ACHN (cell line): ENCODE results near the gene PSMB7.

Experiments used
- DNase-seq: peaks from one replicate; pipeline ENCODE4 v3.0.0-alpha.2; 2015
- in situ Hi-C: cut with HindIII; loops from 2 replicates; pipeline ENCODE4 v1.10.0; 2017; ENCODE audit warnings: low sequenced_read_pairs, low pct_ligation_motif_present, low pct_unique_long_range_greater_than_20kb

The PSMB7 gene

GRCh38 chr9:124390794-124391658 is 24.2 kb downstream of the PSMB7 start:
- no peak for DNase-seq
- in situ Hi-C loops = loop anchor here (25.0 kb wide), 1 partner anchor 279 kb away; no protein-coding TSS in a partner anchor

GRCh38 chr9:124389146-124389939 is 25.9 kb downstream of the PSMB7 start:
- in situ Hi-C loops = loop anchor here (25.0 kb wide), 1 partner anchor 277 kb away; no protein-coding TSS in a partner anchor
- DNase-seq = no peak

- DNase-seq = no peak
- in situ Hi-C loops = loop anchor here (25.0 kb wide), 1 partner anchor 276 kb away; no protein-coding TSS in a partner anchor
These were observed 26.8 kb downstream of the PSMB7 start for GRCh38 chr9:124388275-124389048.

- in situ Hi-C loops = loop anchor here (25.0 kb wide), 1 partner anchor 274 kb away; no protein-coding TSS in a partner anchor
- no peak for DNase-seq
These were observed 29.0 kb downstream of the PSMB7 start for GRCh38 chr9:124386201-124386600.

GRCh38 chr9:124385623-124386022 is 29.6 kb downstream of the PSMB7 start:
- in situ Hi-C loops = loop anchor here (25.0 kb wide), 1 partner anchor 273 kb away; no protein-coding TSS in a partner anchor
- no peak for DNase-seq

GRCh38 chr9:124384846-124385245 is 30.4 kb downstream of the PSMB7 start:
- in situ Hi-C loops = loop anchor here (25.0 kb wide), 1 partner anchor 273 kb away; no protein-coding TSS in a partner anchor
- no peak for DNase-seq

GRCh38 chr9:124384210-124384609 is 31.0 kb downstream of the PSMB7 start:
- in situ Hi-C loops = loop anchor here (25.0 kb wide), 1 partner anchor 272 kb away; no protein-coding TSS in a partner anchor
- DNase-seq = no peak

GRCh38 chr9:124381170-124381945 is 33.9 kb downstream of the PSMB7 start:
- no peak for DNase-seq
- in situ Hi-C loops = loop anchor here (25.0 kb wide), 1 partner anchor 269 kb away; no protein-coding TSS in a partner anchor

- in situ Hi-C loops = loop anchor here (25.0 kb wide), 1 partner anchor 265 kb away; no protein-coding TSS in a partner anchor
- no peak for DNase-seq
These were observed 37.5 kb downstream of the PSMB7 start for GRCh38 chr9:124377551-124378406.

- no peak for DNase-seq
- in situ Hi-C loops = loop anchor here (25.0 kb wide), 1 partner anchor 264 kb away; no protein-coding TSS in a partner anchor
These were observed 38.9 kb downstream of the PSMB7 start for GRCh38 chr9:124376329-124376728.

- DNase-seq = no peak
- in situ Hi-C loops = loop anchor here (25.0 kb wide), 1 partner anchor 263 kb away; no protein-coding TSS in a partner anchor
These were observed 39.5 kb downstream of the PSMB7 start for GRCh38 chr9:124375726-124376125.

GRCh38 chr9:124373851-124374250 is 41.4 kb downstream of the PSMB7 start:
- no peak for DNase-seq
- in situ Hi-C loops = no loop called here

- in situ Hi-C loops = no loop called here
- no peak for DNase-seq
These were observed 41.9 kb downstream of the PSMB7 start for GRCh38 chr9:124373386-124373785.

GRCh38 chr9:124372038-124372437 is 43.2 kb downstream of the PSMB7 start:
- in situ Hi-C loops = no loop called here
- DNase-seq = no peak

- no peak for DNase-seq
- in situ Hi-C loops = no loop called here
These were observed 44.2 kb downstream of the PSMB7 start for GRCh38 chr9:124370896-124371582.

- in situ Hi-C loops = no loop called here
- DNase-seq = no peak
These were observed 45.9 kb downstream of the PSMB7 start for GRCh38 chr9:124369231-124369797.
